ENCODE data around the gene HJURP. TPM values are rescaled to one million over a fixed set of nuclear protein-coding genes. Genes with fewer than 3 reads are reported as not detected.

Gene HJURP
- total RNA-seq, 3 donors from 2014 or later = 4.3 to 6.2 (median 5.8) TPM

GRCh38 chr2:233830111-233830802 lies 24.1 kb downstream of the HJURP start:
- Mint-ChIP-seq H3K4me3 (no peak overlapping the region), H3K4me1 (ENCODE audit: low read depth) (no peaks in the 10 kb centered on the region), H3K36me3 (ENCODE audit: insufficient read depth) (no peaks in the 10 kb centered on the region), H3K27me3 (ENCODE audit: low read depth) (peaks cover 5% of the 10 kb centered on the region), H3K9me3 (no peaks in the 10 kb centered on the region)
- no peak for DNase-seq
- ATAC-seq = no peak

GRCh38 chr2:233829193-233830110 lies 24.9 kb downstream of the HJURP start:
- Mint-ChIP-seq H3K4me3 (no peak overlapping the region), H3K4me1 (ENCODE audit: low read depth) (no peaks in the 10 kb centered on the region), H3K9me3 (no peaks in the 10 kb centered on the region), H3K27me3 (ENCODE audit: low read depth) (peaks cover 5% of the 10 kb centered on the region), H3K36me3 (ENCODE audit: insufficient read depth) (no peaks in the 10 kb centered on the region)
- no peak for DNase-seq
- no peak for ATAC-seq

GRCh38 chr2:233828546-233829192 lies 25.7 kb downstream of the HJURP start:
- no peaks in the 10 kb centered on the region for H3K4me1 Mint-ChIP-seq (ENCODE audit: low read depth)
- no peaks in the 10 kb centered on the region for H3K36me3 Mint-ChIP-seq (ENCODE audit: insufficient read depth)
- ATAC-seq (no peak), DNase-seq (no peak)
- peaks cover 5% of the 10 kb centered on the region for H3K27me3 Mint-ChIP-seq (ENCODE audit: low read depth)
- no peak overlapping the region for H3K4me3 Mint-ChIP-seq
- no peaks in the 10 kb centered on the region for H3K9me3 Mint-ChIP-seq

DNA sequence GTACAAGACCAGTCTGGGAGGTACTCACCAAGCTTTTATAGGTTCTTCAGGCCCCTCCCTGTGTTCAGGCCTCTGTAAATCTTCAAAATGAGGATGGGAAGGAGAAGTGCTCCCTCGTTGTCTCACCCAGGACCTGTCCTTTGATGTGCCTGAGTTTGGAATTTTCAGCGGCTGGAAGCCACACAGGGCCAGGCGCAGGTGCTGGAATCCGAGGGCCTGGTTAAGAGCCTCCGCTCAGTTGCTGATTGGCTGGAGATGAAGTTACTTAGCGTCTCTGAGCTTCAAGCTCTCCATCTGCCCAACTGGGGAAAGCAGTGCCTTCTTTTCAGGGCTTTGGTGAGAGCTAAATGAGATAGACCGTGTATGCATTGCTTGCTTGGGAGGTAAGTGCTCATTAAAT lies 30.0 kb downstream of the HJURP start:
- Mint-ChIP-seq H3K36me3 (ENCODE audit: insufficient read depth) (no peaks in the 10 kb centered on the region), H3K4me3 (no peak overlapping the region), H3K9me3 (no peaks in the 10 kb centered on the region), H3K4me1 (ENCODE audit: low read depth) (no peaks in the 10 kb centered on the region), H3K27me3 (ENCODE audit: low read depth) (peaks cover 9% of the 10 kb centered on the region)
- DNase-seq (no peak), ATAC-seq (no peak)

- DNase-seq = no peak
- Mint-ChIP-seq H3K4me3 (no peak overlapping the region), H3K9me3 (no peaks in the 10 kb centered on the region), H3K4me1 (ENCODE audit: low read depth) (no peaks in the 10 kb centered on the region), H3K27me3 (ENCODE audit: low read depth) (peaks cover 11% of the 10 kb centered on the region), H3K36me3 (ENCODE audit: insufficient read depth) (no peaks in the 10 kb centered on the region)
- no peak for ATAC-seq
Measured at GRCh38 chr2:233823731-233824121, 30.6 kb downstream of the HJURP start.

DNA sequence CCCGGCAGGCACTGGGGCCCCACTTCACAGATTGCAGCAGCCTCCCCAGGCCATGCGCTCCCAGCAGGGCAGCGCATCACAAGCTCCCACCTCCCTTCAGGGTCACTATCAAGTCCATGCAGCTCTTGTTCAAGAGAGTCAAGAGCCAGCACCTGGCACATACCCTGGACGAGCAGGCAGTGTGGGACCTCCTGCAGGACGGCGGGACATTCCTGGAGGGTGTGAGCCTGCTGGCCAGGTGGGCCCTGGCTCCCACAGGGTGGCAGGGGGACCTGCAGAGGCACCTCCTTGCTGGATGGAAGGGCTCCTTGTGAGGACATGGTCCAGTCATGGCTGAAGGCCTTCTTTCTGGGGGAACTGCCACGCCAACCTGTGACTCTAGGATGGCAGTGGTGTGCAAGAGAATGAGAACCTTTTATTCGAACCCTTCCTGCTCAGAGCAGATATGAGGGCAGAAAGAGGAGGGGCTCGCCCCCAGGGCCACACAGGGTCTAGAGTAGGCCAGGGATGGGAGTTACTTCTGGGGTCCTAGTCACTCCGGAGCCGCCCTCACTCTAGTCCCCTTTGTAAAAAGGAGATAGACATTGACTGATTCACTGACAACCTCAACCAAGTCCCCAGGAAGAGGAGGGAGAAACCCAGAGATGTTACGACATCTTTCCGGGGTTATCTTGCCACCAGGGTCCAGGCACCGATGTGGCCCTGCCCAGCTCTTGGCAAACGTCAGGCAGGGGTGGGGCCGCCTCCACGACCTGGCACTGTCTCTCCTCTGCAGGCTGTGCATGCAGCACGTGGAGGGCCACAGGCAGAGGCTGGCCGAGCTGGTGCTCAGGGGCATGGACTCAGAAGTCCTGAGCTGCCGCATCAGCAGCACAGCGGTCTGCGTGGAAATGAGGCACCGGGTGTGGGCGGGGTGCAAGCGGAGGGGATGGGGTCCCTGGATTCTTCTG lies 31.3 kb downstream of the HJURP start:
- Mint-ChIP-seq H3K27me3 (ENCODE audit: low read depth) (peaks cover 13% of the 10 kb centered on the region), H3K4me3 (no peak overlapping the region), H3K36me3 (ENCODE audit: insufficient read depth) (no peaks in the 10 kb centered on the region), H3K9me3 (no peaks in the 10 kb centered on the region), H3K4me1 (ENCODE audit: low read depth) (no peaks in the 10 kb centered on the region)
- DNase-seq (no peak), ATAC-seq (no peak)

DNA sequence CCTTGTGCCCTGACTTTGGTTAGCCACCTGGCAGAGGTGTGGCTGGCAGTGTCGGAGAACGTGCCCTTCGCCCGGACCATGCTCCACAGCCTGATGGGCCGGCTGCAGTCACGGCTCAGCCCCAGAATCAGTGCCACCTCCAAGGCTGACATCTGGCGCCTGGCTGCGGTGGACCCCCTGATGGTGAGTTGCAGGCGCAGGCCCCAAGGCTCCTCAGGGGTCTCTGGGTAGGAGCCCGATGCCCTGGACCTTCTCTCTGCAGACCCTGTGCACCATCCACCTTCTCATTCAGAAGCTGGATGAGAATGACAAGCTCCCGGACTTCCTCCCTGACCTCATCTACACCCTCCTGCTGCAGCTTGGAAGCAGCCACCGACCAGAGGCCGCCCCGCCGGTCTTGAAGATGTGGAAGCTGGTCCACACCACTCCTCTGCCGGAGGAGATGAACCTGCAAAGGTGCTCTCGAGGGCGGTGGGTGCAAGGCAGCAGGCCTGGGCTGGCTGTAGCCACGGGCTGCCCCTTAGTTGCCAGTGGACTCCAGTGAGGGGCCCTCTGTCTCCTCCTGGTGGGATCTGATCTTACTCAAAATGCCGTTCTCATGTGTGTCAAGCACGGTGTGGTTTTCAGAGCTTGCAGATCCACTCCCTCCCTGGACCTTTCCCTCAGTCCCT lies 32.1 kb downstream of the HJURP start:
- Mint-ChIP-seq H3K36me3 (ENCODE audit: insufficient read depth) (no peaks in the 10 kb centered on the region), H3K4me3 (no peak overlapping the region), H3K9me3 (no peaks in the 10 kb centered on the region), H3K27me3 (ENCODE audit: low read depth) (peaks cover 16% of the 10 kb centered on the region), H3K4me1 (ENCODE audit: low read depth) (no peaks in the 10 kb centered on the region)
- no peak for ATAC-seq
- no peak for DNase-seq

DNA sequence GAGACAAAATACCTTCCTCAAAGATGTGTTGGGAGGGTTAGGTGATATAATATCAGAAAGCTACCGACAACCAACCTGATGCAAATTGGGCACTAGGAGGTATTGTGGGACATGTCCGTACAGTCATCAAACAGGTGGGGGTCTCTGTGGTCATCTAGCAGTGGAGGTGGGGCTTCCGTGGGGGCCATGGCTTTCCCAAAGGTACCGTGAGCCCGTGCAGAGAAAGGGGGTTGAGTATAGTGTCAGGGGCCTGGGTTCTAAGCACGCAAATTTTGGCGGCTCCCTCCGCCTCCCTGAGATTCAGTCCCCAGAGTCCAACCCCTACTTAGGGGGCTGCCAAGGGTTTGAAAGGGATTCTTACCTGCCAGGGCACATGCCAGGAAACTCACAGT lies 32.6 kb downstream of the HJURP start:
- ATAC-seq = no peak

GRCh38 chr2:233821196-233821595 lies 33.1 kb downstream of the HJURP start:
- ATAC-seq (no peak), DNase-seq (no peak)
- no peaks in the 10 kb centered on the region for H3K4me1 Mint-ChIP-seq (ENCODE audit: low read depth)
- H3K4me3 Mint-ChIP-seq = no peak overlapping the region
- peaks cover 14% of the 10 kb centered on the region for H3K27me3 Mint-ChIP-seq (ENCODE audit: low read depth)
- no peaks in the 10 kb centered on the region for H3K9me3 Mint-ChIP-seq
- no peaks in the 10 kb centered on the region for H3K36me3 Mint-ChIP-seq (ENCODE audit: insufficient read depth)

More for the DNA sequence above, 32.6 kb downstream of the HJURP start:
- Mint-ChIP-seq H3K27me3 (ENCODE audit: low read depth) (peaks cover 16% of the 10 kb centered on the region), H3K4me3 (no peak overlapping the region), H3K9me3 (no peaks in the 10 kb centered on the region), H3K36me3 (ENCODE audit: insufficient read depth) (no peaks in the 10 kb centered on the region), H3K4me1 (ENCODE audit: low read depth) (no peaks in the 10 kb centered on the region)
- no peak for DNase-seq

- DNase-seq = no peak
- Mint-ChIP-seq H3K4me1 (ENCODE audit: low read depth) (no peaks in the 10 kb centered on the region), H3K9me3 (no peaks in the 10 kb centered on the region), H3K36me3 (ENCODE audit: insufficient read depth) (no peaks in the 10 kb centered on the region), H3K27me3 (ENCODE audit: low read depth) (peaks cover 14% of the 10 kb centered on the region), H3K4me3 (no peak overlapping the region)
- no peak for ATAC-seq
Measured at GRCh38 chr2:233820774-233821105, 33.6 kb downstream of the HJURP start.

DNA sequence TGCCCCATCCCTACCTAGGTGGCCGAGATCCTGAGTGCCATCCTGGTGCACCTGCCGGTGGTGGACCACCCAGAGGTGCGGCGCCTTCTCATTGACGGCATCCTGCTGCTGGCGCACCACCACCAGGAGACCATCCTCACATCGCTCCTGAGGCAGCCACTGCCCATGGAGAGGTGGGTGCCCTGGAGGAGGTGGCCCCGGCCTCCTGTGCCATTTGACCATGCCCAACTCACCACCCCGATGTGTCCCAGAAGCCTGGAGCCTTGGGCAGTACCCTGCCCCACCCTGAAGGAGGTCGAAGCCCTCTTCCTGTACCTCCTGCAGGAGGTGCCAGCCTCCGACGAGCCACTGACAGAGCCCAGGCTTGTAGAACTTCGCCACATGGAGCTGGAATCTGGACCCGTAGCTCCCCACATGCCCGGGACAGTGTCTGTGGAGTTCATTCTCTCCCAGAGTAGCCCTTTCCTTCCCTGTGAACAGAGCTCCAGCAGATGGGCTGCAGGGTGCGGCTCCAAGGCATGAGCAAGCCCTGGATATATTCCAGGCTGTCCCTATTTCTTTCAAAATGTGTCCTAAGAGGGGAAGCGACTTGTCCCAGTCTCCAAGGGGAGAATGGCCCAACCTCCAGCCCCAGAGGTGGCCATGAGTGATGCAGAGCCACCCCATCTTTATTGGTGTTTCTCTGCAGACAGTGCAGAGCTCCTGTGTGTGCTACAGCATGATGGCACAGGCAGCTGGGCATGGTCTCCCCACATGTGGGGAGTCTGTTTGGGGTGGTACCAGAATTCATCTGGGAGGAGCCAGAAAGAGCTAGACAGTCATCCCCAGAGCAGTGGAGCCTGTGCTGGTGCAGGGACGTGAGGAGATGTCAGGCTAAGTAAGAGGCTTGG lies 34.2 kb downstream of the HJURP start:
- Mint-ChIP-seq H3K4me1 (ENCODE audit: low read depth) (no peaks in the 10 kb centered on the region), H3K4me3 (no peak overlapping the region), H3K9me3 (no peaks in the 10 kb centered on the region), H3K36me3 (ENCODE audit: insufficient read depth) (no peaks in the 10 kb centered on the region), H3K27me3 (ENCODE audit: low read depth) (peaks cover 12% of the 10 kb centered on the region)
- ATAC-seq (no peak), DNase-seq (no peak)

GRCh38 chr2:233818639-233819621 lies 35.4 kb downstream of the HJURP start:
- ATAC-seq = no peak
- H3K9me3 Mint-ChIP-seq = no peaks in the 10 kb centered on the region
- no peak overlapping the region for H3K4me3 Mint-ChIP-seq
- H3K4me1 Mint-ChIP-seq (ENCODE audit: low read depth) = no peaks in the 10 kb centered on the region
- peaks cover 14% of the 10 kb centered on the region for H3K27me3 Mint-ChIP-seq (ENCODE audit: low read depth)
- DNase-seq = no peak
- no peaks in the 10 kb centered on the region for H3K36me3 Mint-ChIP-seq (ENCODE audit: insufficient read depth)
